Endothelial cell of umbilical vein (primary cell): Measurements from ENCODE around the gene SORCS2. TPM values are rescaled to one million over a fixed set of nuclear protein-coding genes. Genes with fewer than 3 reads are reported as not detected.

Source experiments
- BruUV-seq: library from RNA; stranded (reverse); fragments of 400-500 nt; replicated peaks from 2 replicates; lab custom pipeline; 2021; lab: Mats Ljungman, UMichigan
- CTCF ChIA-PET: fragments of 300-600, 350-600 bp; sonication (Branson Sonifier 250); formaldehyde crosslinking; loops from one replicate; lab custom pipeline; 2021; ENCODE audit warnings: antibody characterized with exemption, inconsistent platforms; lab: Charles Lee
- POLR2A ChIA-PET: fragments of 300-600, 350-600 bp; sonication (Branson Sonifier 250); formaldehyde crosslinking; loops from one replicate; lab custom pipeline; 2021; ENCODE audit warnings: antibody characterized with exemption, inconsistent platforms; lab: Charles Lee
- DNase-seq: peaks from one replicate; pipeline ENCODE4 v3.0.0-alpha.2; 2011; ENCODE audit warnings: low read depth, low spot score
- FAIRE-seq: peaks from 2 replicates; lab custom pipeline; 2011; peaks lifted over from hg19 to GRCh38; lab: Jason Lieb, UNC
- H2AFZ ChIP-seq: 2 replicates; pipeline ENCODE4 v1.6.0; 2012; ENCODE audit warnings: low read depth, low read length, control low read depth, inconsistent platforms
- H3K27ac ChIP-seq: 2 replicates; pipeline ENCODE4 v1.5.1; 2011; ENCODE audit warnings: low read depth, mild to moderate bottlenecking, control low read depth, low read length, moderate library complexity; ENCODE audit not compliant: insufficient read depth
- H3K27me3 ChIP-seq, 2 experiments: 2 replicates each; pipeline versions ENCODE4 v1.6.0 to v1.6.1; 2011; ENCODE audit warnings: low read length in 2 of 2, mixed read lengths in 1 of 2; ENCODE audit not compliant: control insufficient read depth in 2 of 2, insufficient read depth in 2 of 2
- H3K36me3 ChIP-seq, 2 experiments: 2 replicates in 1 of 2; 3 replicates in 1 of 2; pipeline ENCODE4 v1.5.1; 2011; ENCODE audit warnings: low read length in 2 of 2, mild to moderate bottlenecking in 1 of 2, moderate library complexity in 1 of 2; ENCODE audit not compliant: control insufficient read depth in 2 of 2, insufficient read depth in 2 of 2; ENCODE audit errors: extremely low read depth in 1 of 2
- H3K4me1 ChIP-seq: 3 replicates; pipeline ENCODE4 v1.5.1; 2011; ENCODE audit warnings: mild to moderate bottlenecking, low read length; ENCODE audit not compliant: control insufficient read depth, insufficient read depth; ENCODE audit errors: extremely low read depth
- H3K4me2 ChIP-seq: 2 replicates; pipeline ENCODE4 v1.6.1; 2011; ENCODE audit warnings: low read length, control low read depth, mixed read lengths; ENCODE audit not compliant: insufficient read depth
- H3K4me3 ChIP-seq, 3 experiments: fragments of 200-600 bp in 1 of 3; sonication (generic), shearing (Covaris generic) in 1 of 3; replicated peaks in 1 of 3; 2 replicates each; pipeline ENCODE4 v1.5.1; 2011 to 2016; ENCODE audit warnings: control low read depth in 3 of 3, low read length in 3 of 3, mild to moderate bottlenecking in 2 of 3, inconsistent platforms in 1 of 3, low read depth in 1 of 3, moderate library complexity in 1 of 3; ENCODE audit not compliant: insufficient read depth in 1 of 3
- H3K79me2 ChIP-seq: 2 replicates; pipeline ENCODE4 v1.6.0; 2012; ENCODE audit warnings: low read length, inconsistent platforms; ENCODE audit not compliant: control insufficient read depth, insufficient read depth
- H3K9ac ChIP-seq: replicated peaks from 2 replicates; pipeline ENCODE3; 2011; ENCODE audit warnings: low read length, control low read depth; ENCODE audit not compliant: insufficient read depth; ENCODE audit errors: extremely low read depth
- H3K9me1 ChIP-seq: replicated peaks from 3 replicates; pipeline ENCODE4 v1.6.0; 2011; ENCODE audit warnings: mild to moderate bottlenecking, low read length; ENCODE audit not compliant: control insufficient read depth, insufficient read depth; ENCODE audit errors: extremely low read depth
- H3K9me3 ChIP-seq: replicated peaks from 2 replicates; pipeline ENCODE4 v1.5.1; 2012; ENCODE audit warnings: low read length, inconsistent platforms; ENCODE audit not compliant: control insufficient read depth, insufficient read depth
- H4K20me1 ChIP-seq: replicated peaks from 2 replicates; pipeline ENCODE3; 2011; ENCODE audit warnings: mild to moderate bottlenecking, low read length; ENCODE audit not compliant: control insufficient read depth, insufficient read depth; ENCODE audit errors: extremely low read depth
- EZH2 ChIP-seq: IDR thresholded peaks from 2 replicates; pipeline ENCODE4 v1.6.1; 2012; ENCODE audit warnings: borderline replicate concordance, low read depth, mild to moderate bottlenecking, moderate library complexity, low read length, inconsistent platforms; ENCODE audit not compliant: severe bottlenecking
- FOS ChIP-seq: IDR thresholded peaks from 2 replicates; pipeline ENCODE4 v1.6.1; 2011; ENCODE audit warnings: mild to moderate bottlenecking, low read length, moderate library complexity, borderline replicate concordance; ENCODE audit not compliant: insufficient read depth
- GATA2 ChIP-seq: IDR thresholded peaks from 2 replicates; pipeline ENCODE4 v1.7.0; 2011; ENCODE audit warnings: low read depth, mild to moderate bottlenecking, moderate library complexity, mixed read lengths, low read length; ENCODE audit not compliant: insufficient read length, insufficient read depth
- JUN ChIP-seq: IDR thresholded peaks from 2 replicates; pipeline ENCODE4 v1.6.1; 2011; ENCODE audit warnings: borderline replicate concordance, low read depth; ENCODE audit not compliant: insufficient read length, insufficient read depth
- MYC ChIP-seq: IDR thresholded peaks from one replicate; pipeline ENCODE4 v1.6.1; 2011; ENCODE audit warnings: mild to moderate bottlenecking, low read depth, low read length
- POLR2A ChIP-seq: IDR thresholded peaks from 2 replicates; pipeline ENCODE4 v1.6.1; 2012; ENCODE audit warnings: low read depth, mild to moderate bottlenecking, control low read depth, low read length
- POLR2AphosphoS5 ChIP-seq: IDR thresholded peaks from 2 replicates; pipeline ENCODE4 v1.6.1; 2012; ENCODE audit warnings: low read depth, mild to moderate bottlenecking, control low read depth, low read length, moderate library complexity; ENCODE audit not compliant: insufficient read depth
- dilution Hi-C: fragments of 300-500 bp; cut with MboI; formaldehyde crosslinking; loops from one replicate; pipeline ENCODE4 v1.15.0; 2019; ENCODE audit warnings: low sequenced_read_pairs; ENCODE audit not compliant: extremely low pct_ligation_motif_present
- intact Hi-C: fragments of 100-400 bp; cut with micrococcal nuclease; formaldehyde crosslinking; loops from one replicate; pipeline ENCODE4 v1.10.0; 2022
- polyA plus RNA-seq, 4 experiments: library from polyadenylated mRNA; depleted of rRNA in 3 of 4; stranded (reverse) in 3 of 4; unstranded in 1 of 4; fragments of >200 nt; gene quantifications; 2 replicates each; pipeline versions ENCODE4 v1.2.1 to v1.2.3, GENCODE V29; 2011 to 2012; ENCODE audit warnings: missing spikeins in 1 of 4
- total RNA-seq: library from RNA; stranded (reverse); gene quantifications from 2 replicates; pipeline ENCODE4 v1.2.3, GENCODE V29; 2021
- TF ChIP-seq, protein P1 (sequence below), 2 donors: IDR thresholded peaks; 1 replicate in 1 of 2; 2 replicates in 1 of 2; pipeline ENCODE4 v1.5.1; 2011; ENCODE audit warnings: low read length in 2 of 2, mild to moderate bottlenecking in 2 of 2, moderate library complexity in 2 of 2, control low read depth in 1 of 2, inconsistent platforms in 1 of 2, low read depth in 1 of 2; ENCODE audit not compliant: insufficient read depth in 1 of 2; ENCODE audit errors: extremely low read depth in 1 of 2
- TF ChIP-seq, protein P2 (sequence below): IDR thresholded peaks from 2 replicates; pipeline ENCODE4 v1.6.1; 2011; ENCODE audit not compliant: insufficient read depth, insufficient read length

SORCS2 gene
- total and polyA plus RNA-seq, 2 donors (not counting 3 experiments of a cell fraction or from before 2014, with no cell fraction given): not detected

DNA sequence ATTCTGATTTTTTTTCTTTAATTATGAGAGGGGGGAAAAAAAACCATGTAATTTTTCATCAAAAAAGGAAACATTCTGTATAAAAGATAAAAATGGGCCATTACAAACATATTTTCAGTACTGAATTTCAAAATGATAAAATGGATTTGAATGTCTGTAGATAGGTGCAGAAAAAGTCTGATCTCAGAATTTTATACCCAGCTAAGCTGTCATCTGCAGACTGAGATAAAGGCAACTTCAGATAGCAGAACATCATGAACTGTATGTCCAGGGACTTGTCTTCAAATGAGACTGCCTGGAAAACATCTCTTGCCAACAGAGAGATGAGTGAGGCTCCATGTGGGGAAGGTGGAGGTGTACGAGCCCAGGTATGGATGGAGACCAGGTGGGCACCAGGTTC, 360.9 kb downstream of the SORCS2 start:
- H3K9me3 ChIP-seq: peaks cover 4% of the 10 kb centered on the region
- H3K27me3 ChIP-seq: no peaks in the 10 kb centered on the region
- intact Hi-C loops (no loop called here), dilution Hi-C loops (no loop called here)
- H3K4me3 ChIP-seq: no peak overlapping the region
- H3K27ac ChIP-seq: no peak overlapping the region
- H2AFZ ChIP-seq: no peak overlapping the region
- H3K36me3 ChIP-seq: no peaks in the 10 kb centered on the region
- DNase-seq: no peak
- BruUV-seq: no TSS peak
- FAIRE-seq: no peak
- H3K9ac ChIP-seq: no peak overlapping the region
- H3K4me2 ChIP-seq: no peak overlapping the region
- POLR2A ChIA-PET: no interaction called here
- H3K9me1 ChIP-seq: no peaks in the 10 kb centered on the region
- CTCF ChIA-PET: interaction anchor here (1.5 kb wide), 1 partner anchor 19 kb away, joined by 3 read pairs; no protein-coding TSS in a partner anchor
- no peaks in the 10 kb centered on the region for H3K79me2 ChIP-seq
- no peaks in the 10 kb centered on the region for H3K4me1 ChIP-seq
- TF ChIP-seq POLR2AphosphoS5: no peak
- TF ChIP-seq MYC: no peak
- TF ChIP-seq EZH2: no peak
- TF ChIP-seq GATA2: no peak
- no peak for TF ChIP-seq JUN
- TF ChIP-seq, protein P1, sequence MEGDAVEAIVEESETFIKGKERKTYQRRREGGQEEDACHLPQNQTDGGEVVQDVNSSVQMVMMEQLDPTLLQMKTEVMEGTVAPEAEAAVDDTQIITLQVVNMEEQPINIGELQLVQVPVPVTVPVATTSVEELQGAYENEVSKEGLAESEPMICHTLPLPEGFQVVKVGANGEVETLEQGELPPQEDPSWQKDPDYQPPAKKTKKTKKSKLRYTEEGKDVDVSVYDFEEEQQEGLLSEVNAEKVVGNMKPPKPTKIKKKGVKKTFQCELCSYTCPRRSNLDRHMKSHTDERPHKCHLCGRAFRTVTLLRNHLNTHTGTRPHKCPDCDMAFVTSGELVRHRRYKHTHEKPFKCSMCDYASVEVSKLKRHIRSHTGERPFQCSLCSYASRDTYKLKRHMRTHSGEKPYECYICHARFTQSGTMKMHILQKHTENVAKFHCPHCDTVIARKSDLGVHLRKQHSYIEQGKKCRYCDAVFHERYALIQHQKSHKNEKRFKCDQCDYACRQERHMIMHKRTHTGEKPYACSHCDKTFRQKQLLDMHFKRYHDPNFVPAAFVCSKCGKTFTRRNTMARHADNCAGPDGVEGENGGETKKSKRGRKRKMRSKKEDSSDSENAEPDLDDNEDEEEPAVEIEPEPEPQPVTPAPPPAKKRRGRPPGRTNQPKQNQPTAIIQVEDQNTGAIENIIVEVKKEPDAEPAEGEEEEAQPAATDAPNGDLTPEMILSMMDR (IDR thresholded peaks at IDR 0.05; ENCODE audit: extremely low read depth in 1 of 2, insufficient read depth in 1 of 2, low read depth in 1 of 2, low read length in 2 of 2): no peak
- no peaks in the 10 kb centered on the region for H4K20me1 ChIP-seq

GRCh38 chr4:7554905-7555304, 362.6 kb downstream of the SORCS2 start:
- H3K27me3 ChIP-seq: no peaks in the 10 kb centered on the region
- intact Hi-C loops (no loop called here), dilution Hi-C loops (no loop called here)
- no peak for DNase-seq
- H3K27ac ChIP-seq: no peak overlapping the region
- no peak overlapping the region for H3K4me2 ChIP-seq
- no peaks in the 10 kb centered on the region for H3K36me3 ChIP-seq
- peaks cover 4% of the 10 kb centered on the region for H3K9me3 ChIP-seq
- TF ChIP-seq FOS: no peak
- TF ChIP-seq JUN: no peak
- no peak for TF ChIP-seq MYC
- TF ChIP-seq GATA2: no peak
- TF ChIP-seq, protein P1 (IDR thresholded peaks at IDR 0.05; ENCODE audit: extremely low read depth in 1 of 2, insufficient read depth in 1 of 2, low read depth in 1 of 2, low read length in 2 of 2): no peak
- TF ChIP-seq POLR2A: no peak
- TF ChIP-seq EZH2: no peak
- no peak for TF ChIP-seq POLR2AphosphoS5
- TF ChIP-seq, protein P2, sequence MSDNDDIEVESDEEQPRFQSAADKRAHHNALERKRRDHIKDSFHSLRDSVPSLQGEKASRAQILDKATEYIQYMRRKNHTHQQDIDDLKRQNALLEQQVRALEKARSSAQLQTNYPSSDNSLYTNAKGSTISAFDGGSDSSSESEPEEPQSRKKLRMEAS: no peak
- no peaks in the 10 kb centered on the region for H3K9me1 ChIP-seq
- ChIA-PET CTCF (no interaction called here), POLR2A (no interaction called here)
- no peak overlapping the region for H3K4me3 ChIP-seq
- no peaks in the 10 kb centered on the region for H4K20me1 ChIP-seq
- no peaks in the 10 kb centered on the region for H3K4me1 ChIP-seq
- no peak for FAIRE-seq
- no peak overlapping the region for H3K9ac ChIP-seq
- no peak overlapping the region for H2AFZ ChIP-seq
- no TSS peak for BruUV-seq
- no peaks in the 10 kb centered on the region for H3K79me2 ChIP-seq
